K562 (cell line): ENCODE results near the gene COMMD1. TPM values are rescaled to one million over a fixed set of nuclear protein-coding genes. Genes with fewer than 3 reads are reported as not detected.

ENCODE experiments used
- CEBPG ChIP-seq, 3 experiments: fragments of 200-800 bp in 1 of 3; sonication (Bioruptor generic) in 1 of 3; sonication (generic) in 1 of 3; formaldehyde crosslinking in 1 of 3; IDR thresholded peaks in 2 of 3; conservative IDR thresholded peaks in 1 of 3; 2 replicates each; pipeline versions ENCODE4 v1.6.1 to v1.8.0; 2016 to 2022; ENCODE audit warnings: missing compliant biosample characterization in 2 of 3, missing genetic modification characterization in 2 of 3, mild to moderate bottlenecking in 1 of 3, missing genetic modification reagents in 1 of 3
- CREM ChIP-seq: IDR thresholded peaks from 2 replicates; pipeline ENCODE4 v1.6.1; 2014; ENCODE audit warnings: antibody characterized with exemption, low read depth
- ETS1 ChIP-seq: conservative IDR thresholded peaks from 2 replicates; pipeline ENCODE4 v1.6.1; 2011; ENCODE audit warnings: low read depth, mild to moderate bottlenecking, low read length; ENCODE audit not compliant: control insufficient read depth
- KAT2B ChIP-seq: IDR thresholded peaks from one replicate; pipeline ENCODE4 v1.6.1; 2012; ENCODE audit warnings: low read depth, mild to moderate bottlenecking, control low read depth, inconsistent platforms, low read length, moderate library complexity
- NRF1 ChIP-seq, 2 experiments: fragments of 450-650 bp; IDR thresholded peaks in 1 of 2; conservative IDR thresholded peaks in 1 of 2; 2 replicates each; pipeline ENCODE4 v1.6.1; 2014; ENCODE audit warnings: mild to moderate bottlenecking in 2 of 2
- PML ChIP-seq: IDR thresholded peaks from 2 replicates; pipeline ENCODE4 v1.6.1; 2012; ENCODE audit warnings: low read length, inconsistent platforms
- SAP30 ChIP-seq: fragments of 200-600 bp; sonication (generic); IDR thresholded peaks from 2 replicates; pipeline ENCODE4 v1.6.1; 2012; ENCODE audit warnings: borderline replicate concordance, low read depth, mild to moderate bottlenecking, moderate library complexity, low read length, control low read depth, inconsistent platforms; ENCODE audit not compliant: insufficient read depth, poor library complexity, severe bottlenecking
- TRIM28 ChIP-seq: fragments of 450-650 bp; IDR thresholded peaks from 2 replicates; pipeline ENCODE4 v1.6.1; 2017
- ZBTB17 ChIP-seq: fragments of 450-650 bp; formaldehyde crosslinking; IDR thresholded peaks from 2 replicates; pipeline ENCODE4 v1.4.0; 2020; ENCODE audit warnings: mild to moderate bottlenecking
- polyA plus RNA-seq, 8 experiments: library from polyadenylated mRNA; depleted of rRNA in 4 of 8; stranded (reverse) in 5 of 8; unstranded in 3 of 8; fragments of >200 nt; fragmentation: Nextera tagmentation in 2 of 8; fragmentation: Illumina TruSeq in 1 of 8; extraction: Ambion mirVana in 2 of 8; extraction: Trizol in 1 of 8; gene quantifications; 2 replicates each; pipeline versions ENCODE4 v1.2.1 to v1.2.3, GENCODE V29; 2011 to 2014; ENCODE audit warnings: inconsistent platforms in 1 of 8, missing spikeins in 1 of 8
- total RNA-seq, 7 experiments: library from RNA; depleted of rRNA in 6 of 7; stranded (reverse); fragments of >200 nt in 6 of 7; fragmentation: Illumina TruSeq in 2 of 7; extraction: Trizol in 2 of 7; gene quantifications; 2 replicates each; pipeline versions ENCODE4 v1.2.1 to v1.2.3, GENCODE V29; 2011 to 2021; ENCODE audit warnings: low replicate concordance in 1 of 7
- TF ChIP-seq, protein P1 (sequence below), 2 experiments: IDR thresholded peaks; 2 replicates each; pipeline ENCODE4 v1.6.1; 2012; ENCODE audit warnings: improper control_type of control experiment in 2 of 2, low read depth in 2 of 2, low read length in 2 of 2, borderline replicate concordance in 1 of 2
- TF ChIP-seq, protein P2 (sequence below): sonication (generic); formaldehyde crosslinking; IDR thresholded peaks from 2 replicates; pipeline ENCODE4 v1.8.0; 2023; ENCODE audit warnings: missing genetic modification reagents, mild to moderate bottlenecking, borderline replicate concordance
- TF ChIP-seq, protein P3 (sequence below): fragments of 250-450 bp; sonication (Bioruptor Pico); IDR thresholded peaks from 2 replicates; pipeline ENCODE4 v1.4.0; 2020; ENCODE audit warnings: mild to moderate bottlenecking

COMMD1 gene
- total and polyA plus RNA-seq, 9 of the 15 experiments (the other 6 are each of a cell fraction or from before 2014, with no cell fraction given), result 14.4 to 77.0 (median 21.4) TPM

DNA sequence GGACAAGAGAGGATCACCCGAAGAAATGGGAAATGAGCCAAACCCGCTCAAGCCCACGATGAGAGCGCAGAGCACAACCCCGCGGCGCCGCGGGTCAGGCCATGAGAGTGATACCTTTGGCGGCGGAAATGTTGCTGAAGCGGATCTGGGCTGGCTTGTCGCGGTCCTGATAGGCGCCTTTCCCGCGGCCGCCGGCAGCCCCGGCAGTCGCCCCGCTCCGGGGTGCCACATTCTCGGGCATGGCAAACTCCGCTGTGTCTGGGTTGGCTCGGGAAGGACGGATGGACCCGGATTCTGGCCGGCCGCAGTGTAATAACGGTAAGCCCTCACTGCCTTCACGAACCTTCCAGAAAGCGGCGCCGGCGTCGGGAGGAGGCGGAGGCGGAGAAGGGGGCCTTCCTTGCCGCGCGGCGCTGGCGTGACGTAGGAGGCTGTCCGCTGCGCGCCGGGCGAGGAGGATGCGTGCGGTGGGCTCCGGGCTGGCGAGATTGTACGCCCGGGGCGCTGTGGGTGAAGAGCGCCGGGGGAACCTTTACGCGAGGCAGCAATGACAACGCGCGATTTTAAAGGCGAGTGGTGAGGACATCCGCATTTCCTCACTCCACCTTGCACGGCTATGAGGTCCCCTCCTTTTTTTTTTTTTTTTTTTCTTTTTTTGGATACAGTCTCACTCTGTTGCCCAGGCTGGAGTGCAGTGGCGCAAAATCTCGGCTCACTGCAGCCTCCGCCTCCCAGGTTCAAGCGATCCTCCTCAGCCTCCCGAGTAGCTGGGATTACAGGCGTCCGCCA is 17.0 kb upstream of the COMMD1 start, which contains the start of gene CCT4 (continued):
- TF ChIP-seq KAT2B, result peak; percentile 37
- TF ChIP-seq, protein P1, sequence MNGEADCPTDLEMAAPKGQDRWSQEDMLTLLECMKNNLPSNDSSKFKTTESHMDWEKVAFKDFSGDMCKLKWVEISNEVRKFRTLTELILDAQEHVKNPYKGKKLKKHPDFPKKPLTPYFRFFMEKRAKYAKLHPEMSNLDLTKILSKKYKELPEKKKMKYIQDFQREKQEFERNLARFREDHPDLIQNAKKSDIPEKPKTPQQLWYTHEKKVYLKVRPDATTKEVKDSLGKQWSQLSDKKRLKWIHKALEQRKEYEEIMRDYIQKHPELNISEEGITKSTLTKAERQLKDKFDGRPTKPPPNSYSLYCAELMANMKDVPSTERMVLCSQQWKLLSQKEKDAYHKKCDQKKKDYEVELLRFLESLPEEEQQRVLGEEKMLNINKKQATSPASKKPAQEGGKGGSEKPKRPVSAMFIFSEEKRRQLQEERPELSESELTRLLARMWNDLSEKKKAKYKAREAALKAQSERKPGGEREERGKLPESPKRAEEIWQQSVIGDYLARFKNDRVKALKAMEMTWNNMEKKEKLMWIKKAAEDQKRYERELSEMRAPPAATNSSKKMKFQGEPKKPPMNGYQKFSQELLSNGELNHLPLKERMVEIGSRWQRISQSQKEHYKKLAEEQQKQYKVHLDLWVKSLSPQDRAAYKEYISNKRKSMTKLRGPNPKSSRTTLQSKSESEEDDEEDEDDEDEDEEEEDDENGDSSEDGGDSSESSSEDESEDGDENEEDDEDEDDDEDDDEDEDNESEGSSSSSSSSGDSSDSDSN (IDR thresholded peaks at IDR 0.05; ENCODE audit: borderline replicate concordance in 1 of 2, low read depth in 2 of 2, low read length in 2 of 2), result 0 out of 4 replicates have a peak, but pooled peaks of 1 of the 2 experiments have one; percentile 51
- TF ChIP-seq ZBTB17 (CRISPR knock-in tag), result peak; percentile 70
- TF ChIP-seq, protein P2, sequence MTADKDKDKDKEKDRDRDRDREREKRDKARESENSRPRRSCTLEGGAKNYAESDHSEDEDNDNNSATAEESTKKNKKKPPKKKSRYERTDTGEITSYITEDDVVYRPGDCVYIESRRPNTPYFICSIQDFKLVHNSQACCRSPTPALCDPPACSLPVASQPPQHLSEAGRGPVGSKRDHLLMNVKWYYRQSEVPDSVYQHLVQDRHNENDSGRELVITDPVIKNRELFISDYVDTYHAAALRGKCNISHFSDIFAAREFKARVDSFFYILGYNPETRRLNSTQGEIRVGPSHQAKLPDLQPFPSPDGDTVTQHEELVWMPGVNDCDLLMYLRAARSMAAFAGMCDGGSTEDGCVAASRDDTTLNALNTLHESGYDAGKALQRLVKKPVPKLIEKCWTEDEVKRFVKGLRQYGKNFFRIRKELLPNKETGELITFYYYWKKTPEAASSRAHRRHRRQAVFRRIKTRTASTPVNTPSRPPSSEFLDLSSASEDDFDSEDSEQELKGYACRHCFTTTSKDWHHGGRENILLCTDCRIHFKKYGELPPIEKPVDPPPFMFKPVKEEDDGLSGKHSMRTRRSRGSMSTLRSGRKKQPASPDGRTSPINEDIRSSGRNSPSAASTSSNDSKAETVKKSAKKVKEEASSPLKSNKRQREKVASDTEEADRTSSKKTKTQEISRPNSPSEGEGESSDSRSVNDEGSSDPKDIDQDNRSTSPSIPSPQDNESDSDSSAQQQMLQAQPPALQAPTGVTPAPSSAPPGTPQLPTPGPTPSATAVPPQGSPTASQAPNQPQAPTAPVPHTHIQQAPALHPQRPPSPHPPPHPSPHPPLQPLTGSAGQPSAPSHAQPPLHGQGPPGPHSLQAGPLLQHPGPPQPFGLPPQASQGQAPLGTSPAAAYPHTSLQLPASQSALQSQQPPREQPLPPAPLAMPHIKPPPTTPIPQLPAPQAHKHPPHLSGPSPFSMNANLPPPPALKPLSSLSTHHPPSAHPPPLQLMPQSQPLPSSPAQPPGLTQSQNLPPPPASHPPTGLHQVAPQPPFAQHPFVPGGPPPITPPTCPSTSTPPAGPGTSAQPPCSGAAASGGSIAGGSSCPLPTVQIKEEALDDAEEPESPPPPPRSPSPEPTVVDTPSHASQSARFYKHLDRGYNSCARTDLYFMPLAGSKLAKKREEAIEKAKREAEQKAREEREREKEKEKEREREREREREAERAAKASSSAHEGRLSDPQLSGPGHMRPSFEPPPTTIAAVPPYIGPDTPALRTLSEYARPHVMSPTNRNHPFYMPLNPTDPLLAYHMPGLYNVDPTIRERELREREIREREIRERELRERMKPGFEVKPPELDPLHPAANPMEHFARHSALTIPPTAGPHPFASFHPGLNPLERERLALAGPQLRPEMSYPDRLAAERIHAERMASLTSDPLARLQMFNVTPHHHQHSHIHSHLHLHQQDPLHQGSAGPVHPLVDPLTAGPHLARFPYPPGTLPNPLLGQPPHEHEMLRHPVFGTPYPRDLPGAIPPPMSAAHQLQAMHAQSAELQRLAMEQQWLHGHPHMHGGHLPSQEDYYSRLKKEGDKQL (CRISPR knock-in tag), result no peak
- TF ChIP-seq ETS1, result no peak
- TF ChIP-seq CEBPG (CRISPR knock-in tag; IDR thresholded peaks at IDR 0.05), result no peak; the same call in 1 of the 2 replicates
- TF ChIP-seq CEBPG (tag; conservative IDR thresholded peaks at IDR 0.05 in 1 of 2, IDR thresholded peaks at IDR 0.05 in 1 of 2), result peak in 1 of 2 experiments; percentile 58; a peak in 2 of 4 replicates
- peak; percentile 86 for TF ChIP-seq PML
- peak; percentile 100 for TF ChIP-seq CREM
- TF ChIP-seq NRF1 (conservative IDR thresholded peaks at IDR 0.05 in 1 of 2, IDR thresholded peaks at IDR 0.05 in 1 of 2), result peak; percentile 69 to 76
- peak; percentile 27; the same call in 1 of the 2 replicates for TF ChIP-seq TRIM28
- TF ChIP-seq SAP30, result peak; percentile 58
- TF ChIP-seq, protein P3, sequence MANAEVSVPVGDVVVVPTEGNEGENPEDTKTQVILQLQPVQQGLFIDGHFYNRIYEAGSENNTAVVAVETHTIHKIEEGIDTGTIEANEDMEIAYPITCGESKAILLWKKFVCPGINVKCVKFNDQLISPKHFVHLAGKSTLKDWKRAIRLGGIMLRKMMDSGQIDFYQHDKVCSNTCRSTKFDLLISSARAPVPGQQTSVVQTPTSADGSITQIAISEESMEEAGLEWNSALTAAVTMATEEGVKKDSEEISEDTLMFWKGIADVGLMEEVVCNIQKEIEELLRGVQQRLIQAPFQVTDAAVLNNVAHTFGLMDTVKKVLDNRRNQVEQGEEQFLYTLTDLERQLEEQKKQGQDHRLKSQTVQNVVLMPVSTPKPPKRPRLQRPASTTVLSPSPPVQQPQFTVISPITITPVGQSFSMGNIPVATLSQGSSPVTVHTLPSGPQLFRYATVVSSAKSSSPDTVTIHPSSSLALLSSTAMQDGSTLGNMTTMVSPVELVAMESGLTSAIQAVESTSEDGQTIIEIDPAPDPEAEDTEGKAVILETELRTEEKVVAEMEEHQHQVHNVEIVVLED (CRISPR knock-in tag), result peak; percentile 71; the same call in 1 of the 2 replicates
